Left lung (tissue), 10 donors: ENCODE results near the gene ACOT11. TPM values are rescaled to one million over a fixed set of nuclear protein-coding genes. Genes with fewer than 3 reads are reported as not detected.

Source experiments
- ATAC-seq: fragments of 200-7000 bp; cut with Tn5 transposase; one replicate; pipeline ENCODE4 v1.9.1; 2020; ENCODE audit warnings: moderate library complexity
- DNase-seq, 4 donors: peaks; one replicate each; pipeline ENCODE4 v3.0.0-alpha.2; 2013 to 2020
- H3K27ac ChIP-seq, 2 donors: fragments of 200-600 bp; sonication (generic) in 1 of 2; one replicate each; pipeline versions ENCODE4 v1.5.0 to v1.8.0; 2020 to 2021
- H3K27me3 ChIP-seq, 2 donors: fragments of 200-600 bp; sonication (generic) in 1 of 2; one replicate each; pipeline versions ENCODE4 v1.5.0 to v1.8.0; 2020 to 2021
- H3K36me3 ChIP-seq, 2 donors: fragments of 200-600 bp; sonication (generic) in 1 of 2; one replicate each; pipeline versions ENCODE4 v1.5.0 to v1.8.0; 2020 to 2021
- H3K4me1 ChIP-seq, 2 donors: fragments of 200-600 bp; one replicate each; pipeline ENCODE4 v1.8.0; 2021
- H3K4me3 ChIP-seq, 2 donors: fragments of 200-600 bp; sonication (generic) in 1 of 2; one replicate each; pipeline versions ENCODE4 v1.5.0 to v1.8.0; 2020 to 2021; ENCODE audit warnings: mild to moderate bottlenecking in 1 of 2
- H3K9me3 ChIP-seq, 2 donors: fragments of 200-600 bp; sonication (generic) in 1 of 2; one replicate each; pipeline versions ENCODE4 v1.5.0 to v1.8.0; 2020 to 2021
- intact Hi-C, 2 donors: fragments of 100-400 bp; cut with DNase I; formaldehyde crosslinking; loops; one replicate each; pipeline versions ENCODE4 v1.11.2 to v1.14.2; 2022
- polyA plus RNA-seq, 6 donors: library from polyadenylated mRNA; unstranded; fragments of 120-200 nt; gene quantifications; one replicate each; pipeline ENCODE4 v1.2.1, GENCODE V29; 2013; ENCODE audit not compliant: insufficient read length in 6 of 6
- total RNA-seq, 2 donors: library from RNA; stranded (reverse); fragmentation: NEBNext Ultra II Directional; extraction: Animal tissue kit (Norgen Biotek cat#: 25700); gene quantifications; one replicate each; pipeline ENCODE4 v1.2.1, GENCODE V29; 2021
- TF ChIP-seq, protein P1 (sequence below), 2 donors: fragments of 200-600 bp; sonication (generic) in 1 of 2; IDR thresholded peaks; one replicate each; pipeline versions ENCODE4 v1.5.0 to v1.8.0; 2021; ENCODE audit warnings: antibody characterized with exemption in 2 of 2
- donor health status: DM: no; HTN: yes; CAD: no.
- donor health status: DM: no; HTN: no; CAD: no.

ACOT11 gene
- total and polyA plus RNA-seq, 8 donors, result 8.5 to 15.9 (median 12.6) TPM

DNA sequence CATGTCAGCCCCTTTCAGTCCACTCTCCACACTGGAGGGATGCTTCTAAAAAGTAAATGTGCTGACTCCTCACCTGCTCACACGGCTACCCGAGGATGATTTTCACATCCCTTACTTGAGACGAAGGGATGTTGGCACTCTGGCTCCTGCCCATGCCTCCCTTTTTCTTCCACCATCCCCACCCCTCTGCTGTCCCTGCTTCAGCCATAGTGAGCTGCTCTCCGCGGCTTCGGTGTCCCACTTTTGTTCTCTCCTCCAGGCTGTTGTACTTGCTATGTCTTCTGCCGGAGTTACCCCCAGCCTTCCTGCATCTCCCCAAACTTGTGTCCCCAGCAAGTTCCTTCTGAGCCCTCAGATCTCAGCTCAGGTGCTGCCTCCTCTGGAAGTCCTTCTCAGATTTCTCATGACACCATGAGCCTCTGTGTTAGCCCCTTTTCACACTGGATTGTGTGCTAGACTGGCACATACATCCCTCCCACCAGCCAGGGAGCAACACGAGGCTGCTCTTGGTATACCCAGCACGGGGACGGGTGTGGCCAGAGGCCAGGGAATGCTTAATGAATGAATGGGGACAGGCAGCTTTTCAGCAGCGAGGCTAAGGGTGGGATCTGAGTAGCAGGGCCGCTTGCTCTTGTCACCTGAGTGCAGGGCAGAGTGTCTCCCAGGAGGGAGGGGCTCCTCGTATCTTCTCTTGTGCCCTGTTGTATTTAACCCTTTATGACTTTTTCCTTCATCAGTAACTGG lies 1.3 kb downstream of the ACOT11 start:
- intact Hi-C loops, result no loop called here
- Histone ChIP-seq H3K9me3 (no peaks in the 10 kb centered on the region), H3K27me3 (no peaks in the 10 kb centered on the region), H3K4me3 (no peak overlapping the region), H3K36me3 (no peaks in the 10 kb centered on the region), H3K4me1 (peaks cover 11 to 19% of the 10 kb centered on the region in 2 donors), H3K27ac (no peak overlapping the region)
- ATAC-seq, result no peak
- DNase-seq, result no peak
- TF ChIP-seq, protein P1, sequence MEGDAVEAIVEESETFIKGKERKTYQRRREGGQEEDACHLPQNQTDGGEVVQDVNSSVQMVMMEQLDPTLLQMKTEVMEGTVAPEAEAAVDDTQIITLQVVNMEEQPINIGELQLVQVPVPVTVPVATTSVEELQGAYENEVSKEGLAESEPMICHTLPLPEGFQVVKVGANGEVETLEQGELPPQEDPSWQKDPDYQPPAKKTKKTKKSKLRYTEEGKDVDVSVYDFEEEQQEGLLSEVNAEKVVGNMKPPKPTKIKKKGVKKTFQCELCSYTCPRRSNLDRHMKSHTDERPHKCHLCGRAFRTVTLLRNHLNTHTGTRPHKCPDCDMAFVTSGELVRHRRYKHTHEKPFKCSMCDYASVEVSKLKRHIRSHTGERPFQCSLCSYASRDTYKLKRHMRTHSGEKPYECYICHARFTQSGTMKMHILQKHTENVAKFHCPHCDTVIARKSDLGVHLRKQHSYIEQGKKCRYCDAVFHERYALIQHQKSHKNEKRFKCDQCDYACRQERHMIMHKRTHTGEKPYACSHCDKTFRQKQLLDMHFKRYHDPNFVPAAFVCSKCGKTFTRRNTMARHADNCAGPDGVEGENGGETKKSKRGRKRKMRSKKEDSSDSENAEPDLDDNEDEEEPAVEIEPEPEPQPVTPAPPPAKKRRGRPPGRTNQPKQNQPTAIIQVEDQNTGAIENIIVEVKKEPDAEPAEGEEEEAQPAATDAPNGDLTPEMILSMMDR (IDR thresholded peaks at IDR 0.05), result no peak

DNA sequence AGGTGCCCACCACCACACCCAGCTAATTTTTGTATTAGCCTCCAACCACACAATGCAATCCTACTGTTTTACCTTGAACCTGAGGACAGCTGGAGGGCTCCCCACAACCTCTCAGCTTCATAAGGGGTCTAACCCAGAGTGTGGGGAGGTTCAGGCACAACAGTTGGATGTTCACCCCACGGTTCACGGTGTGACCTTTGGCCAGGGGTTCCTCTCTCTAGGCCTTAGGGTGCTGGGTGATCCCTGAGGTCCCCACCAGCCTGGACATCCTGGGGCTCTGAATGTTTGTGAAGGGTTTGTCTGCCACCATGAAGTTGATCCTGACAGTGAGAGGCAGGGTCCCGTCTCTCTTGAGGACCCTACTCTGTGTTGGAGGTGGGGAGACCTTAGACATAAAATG lies 3.9 kb downstream of the ACOT11 start:
- intact Hi-C loops, result no loop called here
- Histone ChIP-seq H3K27ac (no peak overlapping the region), H3K36me3 (no peaks in the 10 kb centered on the region), H3K4me1 (peaks cover 11 to 19% of the 10 kb centered on the region in 2 donors), H3K4me3 (no peak overlapping the region), H3K27me3 (no peaks in the 10 kb centered on the region), H3K9me3 (no peaks in the 10 kb centered on the region)
- TF ChIP-seq, protein P1 (IDR thresholded peaks at IDR 0.05), result no peak
- DNase-seq (no peak), ATAC-seq (no peak)

DNA sequence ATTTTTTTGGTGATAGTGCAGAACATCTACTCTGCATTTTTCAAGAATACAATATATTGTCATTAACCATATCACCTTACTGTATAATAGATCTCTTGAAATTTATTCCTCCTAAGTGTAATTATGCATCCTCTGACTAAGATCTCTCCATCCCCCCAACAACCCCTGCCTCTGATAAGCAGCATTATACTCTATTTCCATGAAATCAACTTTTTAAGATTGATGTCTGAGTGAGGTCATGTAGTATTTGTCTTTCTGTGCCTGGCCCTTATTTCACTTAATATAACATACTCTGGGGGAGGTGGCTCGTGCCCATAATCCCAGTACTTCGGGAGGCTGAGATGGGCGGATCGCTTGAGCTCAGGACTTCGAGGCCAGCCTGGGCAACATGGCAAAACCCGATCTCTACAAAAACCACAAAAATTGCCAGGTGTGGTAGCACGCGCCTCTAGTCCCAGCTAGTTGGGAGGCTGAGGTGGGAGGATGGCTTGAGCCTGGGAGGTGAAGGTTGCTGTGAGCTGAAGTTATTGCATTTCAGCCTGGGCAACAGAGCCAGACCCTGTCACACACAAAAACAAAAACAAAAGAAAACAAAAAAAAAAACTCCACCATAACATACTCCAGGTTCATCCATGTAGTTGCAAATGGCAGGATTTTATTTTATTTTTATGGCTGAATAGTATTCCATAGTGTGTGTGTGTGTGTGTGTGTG lies 5.7 kb downstream of the ACOT11 start:
- Histone ChIP-seq H3K27me3 (no peaks in the 10 kb centered on the region), H3K4me3 (no peak overlapping the region), H3K4me1 (peaks cover 0 to under 1% of the 10 kb centered on the region in 2 donors), H3K27ac (no peak overlapping the region), H3K36me3 (no peaks in the 10 kb centered on the region), H3K9me3 (no peaks in the 10 kb centered on the region)
- TF ChIP-seq, protein P1 (IDR thresholded peaks at IDR 0.05), result no peak
- DNase-seq, result no peak
- intact Hi-C loops, result no loop called here
- ATAC-seq, result no peak

DNA sequence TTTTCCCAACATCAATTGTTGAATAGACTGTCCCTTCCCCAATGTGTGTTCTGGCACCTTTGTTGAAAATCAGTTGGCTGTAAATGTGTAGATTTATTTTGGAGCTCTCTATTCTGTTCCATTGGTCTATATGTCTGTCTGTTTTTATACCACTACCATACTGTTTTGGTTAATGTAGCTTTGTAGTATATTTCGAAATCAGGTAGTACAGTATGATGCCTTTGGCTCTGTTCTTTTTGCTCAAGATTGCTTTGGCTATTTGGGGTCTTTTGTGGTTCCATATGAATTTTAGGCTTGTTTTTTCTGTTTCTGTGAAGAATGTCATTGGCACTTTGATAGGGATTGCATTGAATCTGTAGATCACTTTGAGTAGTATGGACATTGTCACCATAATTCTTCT lies 8.1 kb downstream of the ACOT11 start:
- no peaks in the 10 kb centered on the region for H3K4me1 ChIP-seq
- TF ChIP-seq, protein P1 (IDR thresholded peaks at IDR 0.05), result no peak
- no peak overlapping the region for H3K4me3 ChIP-seq
- H3K9me3 ChIP-seq, result no peaks in the 10 kb centered on the region
- H3K27ac ChIP-seq, result no peak overlapping the region
- intact Hi-C loops, result no loop called here
- no peaks in the 10 kb centered on the region for H3K36me3 ChIP-seq
- ATAC-seq (no peak), DNase-seq (no peak)
- no peaks in the 10 kb centered on the region for H3K27me3 ChIP-seq

DNA sequence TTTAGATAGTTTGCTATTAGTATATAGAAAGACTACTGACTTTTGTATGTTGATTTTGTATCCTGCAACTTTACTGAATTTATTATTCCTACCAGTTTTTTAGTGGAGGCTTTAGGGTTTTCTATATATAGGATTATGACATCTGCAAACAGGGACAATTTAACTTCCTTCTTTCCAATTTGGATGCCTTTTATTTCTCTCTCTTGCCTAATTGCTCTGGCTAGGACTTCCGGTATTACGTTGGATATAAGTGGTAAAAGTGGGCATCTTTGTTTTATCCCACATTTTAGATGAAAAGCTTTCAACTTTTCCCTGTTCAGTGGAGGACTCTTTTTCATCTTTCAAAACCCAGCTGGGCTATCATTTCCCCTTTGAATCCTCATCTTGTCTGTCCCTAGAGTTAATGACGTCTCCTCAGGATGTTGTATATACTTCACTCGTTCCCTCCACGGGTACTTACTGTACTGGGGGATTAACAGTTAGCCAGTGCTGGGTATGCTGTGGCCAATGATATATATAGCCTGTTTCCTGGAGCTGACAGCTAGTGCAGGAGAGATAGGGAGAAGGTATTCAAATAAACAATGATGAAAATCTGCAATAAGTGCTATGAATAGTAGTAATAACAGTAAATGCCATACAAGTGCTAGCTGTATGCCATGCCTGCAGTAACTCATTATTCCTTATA lies 9.8 kb downstream of the ACOT11 start:
- Histone ChIP-seq H3K36me3 (no peaks in the 10 kb centered on the region), H3K9me3 (no peaks in the 10 kb centered on the region), H3K4me3 (no peak overlapping the region), H3K27ac (no peak overlapping the region), H3K4me1 (no peaks in the 10 kb centered on the region), H3K27me3 (no peaks in the 10 kb centered on the region)
- TF ChIP-seq, protein P1 (IDR thresholded peaks at IDR 0.05), result no peak
- ATAC-seq (no peak), DNase-seq (no peak)
- intact Hi-C loops, result no loop called here
